Fibroblast of skin of left quadriceps (primary cell): ENCODE results near the gene SELENOV.
A peak's percentile ranks its signal among the peaks of the same experiment; 100 is the strongest.
"Not testable (repeated sequence)": the region's sequence is repeated elsewhere in the genome, so short reads cannot be mapped to it uniquely, and the experiment has no call there.

Source experiments
- DNase-seq, 2 experiments: peaks; one replicate each; pipeline ENCODE4 v3.0.0-alpha.2; 2013; ENCODE audit warnings: low read depth in 2 of 2

SELENOV gene

GRCh38 chr19:39514840-39515550 is at the start of gene SELENOV:
Gene SELENOV, plus strand, starts transcription at chr19:39515139. Its CDS starts 74 bp downstream, at chr19:39515213.
- no peak for DNase-seq

DNA sequence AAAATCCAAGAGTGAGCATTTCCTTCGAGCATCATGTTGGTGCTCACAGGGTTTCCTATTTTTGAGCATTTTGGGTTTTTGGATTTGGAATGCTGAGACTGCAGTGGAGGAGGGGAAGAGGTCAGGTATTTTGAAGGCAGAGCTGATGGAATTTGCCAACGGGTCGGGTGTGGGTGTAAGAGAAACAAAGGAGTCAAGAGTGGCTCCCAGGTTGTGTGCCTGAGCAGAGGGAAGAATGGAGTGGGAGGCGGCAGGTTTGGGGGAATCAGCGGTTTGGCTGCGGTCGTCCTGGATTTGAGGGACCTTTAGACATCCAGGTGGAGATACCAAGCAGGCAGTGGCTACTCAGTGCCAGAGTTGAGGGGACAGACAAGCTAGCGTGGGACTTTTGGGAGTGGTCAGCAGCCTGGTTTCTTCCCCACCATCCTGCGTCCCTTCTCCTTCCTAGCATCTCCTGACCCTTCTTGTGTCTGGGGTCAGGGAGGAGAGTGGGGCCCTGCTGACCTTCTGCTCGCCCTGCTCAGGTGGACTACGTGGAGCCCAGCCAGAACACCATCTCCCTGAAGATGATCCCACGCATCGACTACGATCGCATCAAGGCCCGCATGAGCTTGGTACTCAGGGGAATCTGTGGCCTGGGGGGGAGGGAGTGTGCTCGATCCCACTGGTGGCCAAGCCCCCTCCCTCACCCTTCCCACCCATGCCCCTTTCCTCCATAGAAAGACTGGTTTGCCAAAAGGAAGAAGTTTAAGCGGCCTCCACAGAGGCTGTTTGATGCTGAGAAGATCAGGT is 48.8 kb upstream of the SELENOV start:
- no peak for DNase-seq

DNA sequence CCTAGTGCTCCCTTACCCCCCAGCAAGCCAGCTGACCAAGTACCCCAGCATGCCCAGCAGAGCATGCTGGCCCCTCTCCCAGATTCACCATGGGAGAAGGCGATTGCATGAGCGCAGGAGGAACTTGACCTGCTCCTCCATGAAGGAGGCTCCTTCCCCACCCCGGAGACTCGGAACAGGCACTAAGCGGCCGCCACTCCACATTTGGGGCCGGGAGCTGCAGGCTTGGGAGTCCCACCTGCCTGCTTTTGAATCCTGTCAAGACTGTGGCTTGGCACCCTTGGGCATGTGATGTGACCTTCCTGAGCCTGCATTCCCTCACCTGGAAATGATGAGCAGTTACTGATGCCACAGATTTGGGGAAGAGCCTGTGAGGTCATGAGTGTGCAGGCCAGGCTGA is 47.0 kb upstream of the SELENOV start:
- no peak for DNase-seq

DNA sequence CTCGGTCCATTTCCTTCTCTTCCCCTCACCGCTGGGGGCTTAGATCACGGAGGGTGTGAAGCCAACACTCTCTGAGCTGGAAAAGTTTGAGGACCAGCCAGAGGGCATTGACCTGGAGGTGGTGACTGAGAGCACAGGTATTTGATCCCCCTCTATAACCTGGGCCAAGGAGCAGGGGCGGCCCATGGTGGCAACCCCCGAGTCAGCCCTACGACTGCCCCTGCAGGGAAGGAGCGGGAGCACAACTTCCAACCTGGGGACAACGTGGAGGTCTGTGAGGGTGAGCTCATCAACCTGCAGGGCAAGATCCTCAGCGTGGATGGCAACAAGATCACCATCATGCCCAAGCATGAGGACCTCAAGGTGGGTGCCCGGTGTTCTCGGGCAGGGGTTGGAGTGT is 45.9 kb upstream of the SELENOV start:
- DNase-seq = no peak

- DNase-seq = no peak
Measured at GRCh38 chr19:39469567-39469966, 45.4 kb upstream of the SELENOV start.

DNA sequence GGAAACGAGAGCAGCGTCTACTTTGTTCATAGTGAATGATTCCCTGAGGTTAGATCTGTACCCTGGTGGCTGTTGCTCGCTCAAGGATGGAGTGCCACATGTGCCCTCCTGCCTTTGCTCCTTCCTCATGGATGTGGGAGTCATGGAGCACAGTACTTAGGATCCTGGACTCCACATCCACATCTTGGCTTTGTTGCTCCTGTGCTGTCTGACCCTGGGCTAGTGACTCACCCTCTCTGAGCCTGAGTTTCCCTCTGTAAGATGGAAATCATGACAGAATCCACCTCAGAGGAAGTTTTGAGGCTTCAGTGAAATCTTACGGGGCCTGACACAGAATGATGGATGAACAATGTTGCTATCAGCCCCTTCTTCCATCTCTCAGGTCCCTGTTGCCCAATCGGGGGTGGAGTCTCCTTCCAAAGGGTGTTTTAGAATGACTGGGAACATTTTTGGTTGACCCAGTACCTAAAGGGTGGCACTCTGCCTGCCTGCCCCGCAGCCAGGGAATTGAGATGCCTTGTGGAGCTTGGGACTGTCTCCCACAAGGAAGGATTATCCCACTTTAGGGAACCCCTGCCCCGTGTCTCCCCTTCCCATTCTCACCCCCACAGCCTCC is 44.1 kb upstream of the SELENOV start:
- DNase-seq = no peak

DNA sequence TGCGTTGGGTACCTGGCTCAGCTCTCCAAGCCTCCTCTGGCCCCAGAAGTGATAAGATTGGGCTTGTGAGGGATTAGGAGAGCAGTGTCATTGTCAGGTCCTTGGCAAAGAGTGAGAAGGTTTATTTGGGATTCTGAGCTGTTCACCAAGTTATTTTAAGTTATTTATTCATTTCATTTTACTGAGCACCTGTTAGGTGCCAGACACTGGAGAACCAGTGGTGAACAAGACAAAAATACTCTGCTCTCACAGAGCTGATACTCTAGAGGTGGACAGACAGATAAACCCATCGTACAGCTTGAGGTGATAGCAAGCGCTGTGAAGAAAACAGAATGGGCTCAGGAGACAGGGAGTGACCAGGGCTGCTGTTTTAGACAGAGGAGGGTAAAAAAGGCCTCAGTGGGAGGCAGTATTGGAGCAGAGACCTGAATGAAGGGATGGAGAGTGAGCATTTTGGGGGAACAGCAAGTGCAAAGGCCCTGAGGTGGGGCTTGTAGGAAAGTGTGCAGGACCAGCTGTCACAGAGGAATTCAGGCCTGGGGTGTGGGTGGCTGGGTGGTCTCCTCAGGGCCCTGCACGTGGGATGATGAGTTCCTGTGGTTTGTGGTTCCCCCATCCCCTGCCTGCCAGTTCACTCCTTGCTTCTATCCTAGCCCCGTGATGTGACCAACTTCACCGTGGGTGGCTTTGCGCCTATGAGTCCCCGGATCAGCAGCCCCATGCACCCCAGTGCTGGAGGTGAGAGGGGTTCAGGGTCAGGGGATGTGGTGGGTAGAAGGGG is 43.0 kb upstream of the SELENOV start:
- no peak for DNase-seq

GRCh38 chr19:39472746-39473442 is 42.0 kb upstream of the SELENOV start:
- DNase-seq = no peak

DNA sequence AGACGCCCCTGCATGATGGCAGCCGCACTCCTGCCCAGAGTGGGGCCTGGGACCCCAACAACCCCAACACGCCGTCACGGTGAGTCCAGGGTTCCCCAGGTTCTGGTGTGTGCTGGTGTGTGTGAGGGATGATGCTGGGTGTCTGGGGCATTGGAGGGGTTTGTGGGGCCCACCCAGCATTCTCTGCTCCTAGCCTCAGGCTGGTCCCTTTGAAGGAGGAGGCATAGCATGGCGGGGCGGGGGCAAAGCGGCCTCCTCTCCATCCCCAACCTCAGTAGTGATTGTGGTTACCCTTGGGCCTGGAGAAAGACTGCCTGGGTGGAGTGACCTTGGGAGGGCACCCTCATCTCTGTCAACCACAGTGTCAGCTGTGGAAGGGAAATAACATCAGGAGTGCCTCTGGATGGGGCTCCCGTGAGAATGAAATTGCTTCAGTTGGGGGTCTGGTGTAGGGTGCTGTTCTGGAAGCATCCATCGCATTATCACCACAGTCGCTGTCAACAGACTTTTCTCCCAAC is 41.4 kb upstream of the SELENOV start:
- no peak for DNase-seq

DNA sequence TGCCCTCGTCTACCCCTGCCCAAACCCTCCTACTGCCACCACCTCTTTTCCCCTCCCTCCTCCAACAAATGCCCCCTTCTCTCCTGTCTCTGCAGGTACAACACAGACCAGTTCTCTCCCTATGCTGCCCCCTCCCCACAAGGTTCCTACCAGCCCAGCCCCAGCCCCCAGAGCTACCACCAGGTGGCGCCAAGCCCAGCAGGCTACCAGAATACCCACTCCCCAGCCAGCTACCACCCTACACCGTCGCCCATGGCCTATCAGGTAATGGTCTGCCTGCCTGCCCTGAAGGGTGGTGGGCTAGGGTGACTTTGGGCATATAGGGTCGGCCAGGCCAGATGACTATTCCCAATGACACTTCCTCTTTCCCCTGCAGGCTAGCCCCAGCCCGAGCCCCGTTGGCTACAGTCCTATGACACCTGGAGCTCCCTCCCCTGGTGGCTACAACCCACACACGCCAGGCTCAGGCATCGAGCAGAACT is 40.8 kb upstream of the SELENOV start:
- no peak for DNase-seq

DNA sequence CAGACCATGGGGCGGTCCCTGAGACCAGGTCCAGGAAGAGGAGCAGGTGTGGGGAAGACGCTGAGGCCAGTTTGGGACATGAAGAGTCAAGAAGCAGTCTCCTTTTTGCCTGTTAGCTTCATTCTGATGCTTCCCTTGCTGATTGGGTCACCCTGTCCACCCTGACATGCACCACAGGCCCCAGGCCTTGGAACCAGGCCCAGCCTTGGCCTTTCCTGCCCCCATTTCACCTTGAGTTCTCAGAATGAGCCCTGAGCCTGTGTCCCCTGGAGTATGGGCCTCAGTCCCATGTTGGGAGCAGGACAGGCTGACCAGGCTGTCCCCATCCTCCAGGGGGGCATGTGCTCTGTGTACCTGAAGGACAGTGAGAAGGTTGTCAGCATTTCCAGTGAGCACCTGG is 39.2 kb upstream of the SELENOV start:
- no peak for DNase-seq

DNA sequence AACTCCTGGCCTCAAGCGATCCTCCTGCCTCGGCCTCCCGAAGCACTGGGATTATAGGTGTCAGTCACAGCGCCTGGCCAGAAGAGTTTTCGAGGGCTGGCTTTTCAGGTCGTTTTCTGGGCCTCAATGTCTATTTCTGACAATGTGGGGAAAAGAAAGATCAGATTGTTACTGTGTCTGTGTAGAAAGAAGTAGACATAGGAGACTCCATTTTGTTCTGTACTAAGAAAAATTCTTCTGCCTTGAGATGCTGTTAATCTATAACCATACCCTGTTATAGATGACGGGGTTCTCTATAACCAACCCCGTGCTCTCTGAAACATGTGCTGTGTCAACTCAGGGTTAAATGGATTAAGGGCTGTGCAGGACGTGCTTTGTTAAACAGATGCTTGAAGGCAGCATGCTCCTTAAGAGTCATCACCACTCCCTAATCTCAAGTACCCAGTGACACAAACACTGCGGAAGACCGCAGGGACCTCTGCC is 35.6 kb upstream of the SELENOV start:
- DNase-seq = not testable (repeated sequence)

DNA sequence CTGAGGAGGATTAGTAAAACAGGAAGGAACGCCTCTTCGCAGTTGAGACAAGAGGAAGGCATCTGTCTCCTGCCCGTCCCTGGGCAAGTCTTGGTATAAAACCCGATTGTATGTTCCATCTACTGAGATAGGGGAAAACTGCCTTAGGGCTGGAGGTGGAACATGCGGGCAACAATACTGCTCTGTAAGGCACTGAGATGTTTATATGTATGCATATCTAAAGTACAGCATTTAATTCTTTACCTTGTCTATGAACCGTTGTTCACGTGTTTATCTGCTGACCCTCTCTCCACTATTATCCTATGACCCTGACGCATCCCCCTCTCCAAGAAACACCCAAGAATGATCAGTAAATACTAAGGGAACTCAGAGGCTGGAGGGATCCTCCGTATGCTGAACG is 35.0 kb upstream of the SELENOV start:
- DNase-seq = no peak

- peak; percentile 79 to 84 for DNase-seq
Measured at GRCh38 chr19:39480337-39481228, 34.4 kb upstream of the SELENOV start, which contains the start of gene TIMM50. Gene TIMM50, plus strand, starts transcription at chr19:39480838. Its CDS starts 16 bp downstream, at chr19:39480854.

- no peak for DNase-seq
Measured at GRCh38 chr19:39481229-39481545, 33.8 kb upstream of the SELENOV start.

DNA sequence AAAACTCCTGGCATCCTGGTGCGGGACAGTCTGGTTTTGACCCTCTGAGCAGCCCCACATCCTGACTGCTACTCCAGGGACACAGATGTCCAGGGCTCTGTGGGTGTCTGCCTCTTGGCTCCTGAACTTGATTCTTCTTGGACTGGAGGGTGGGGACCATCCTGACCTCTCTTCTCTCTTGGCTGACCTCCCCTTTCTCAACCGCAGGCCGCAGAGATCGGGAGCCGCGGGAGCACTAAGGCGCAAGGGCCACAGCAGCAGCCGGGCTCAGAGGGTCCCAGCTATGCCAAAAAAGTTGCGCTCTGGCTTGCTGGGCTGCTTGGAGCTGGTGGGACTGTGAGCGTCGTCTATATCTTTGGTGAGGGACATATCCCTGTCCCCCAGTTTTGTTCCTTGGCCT is 33.3 kb upstream of the SELENOV start:
- DNase-seq = no peak

- DNase-seq = no peak
Measured at GRCh38 chr19:39483141-39483540, 31.8 kb upstream of the SELENOV start.

GRCh38 chr19:39489756-39490155 is 25.2 kb upstream of the SELENOV start:
- no peak for DNase-seq

DNA sequence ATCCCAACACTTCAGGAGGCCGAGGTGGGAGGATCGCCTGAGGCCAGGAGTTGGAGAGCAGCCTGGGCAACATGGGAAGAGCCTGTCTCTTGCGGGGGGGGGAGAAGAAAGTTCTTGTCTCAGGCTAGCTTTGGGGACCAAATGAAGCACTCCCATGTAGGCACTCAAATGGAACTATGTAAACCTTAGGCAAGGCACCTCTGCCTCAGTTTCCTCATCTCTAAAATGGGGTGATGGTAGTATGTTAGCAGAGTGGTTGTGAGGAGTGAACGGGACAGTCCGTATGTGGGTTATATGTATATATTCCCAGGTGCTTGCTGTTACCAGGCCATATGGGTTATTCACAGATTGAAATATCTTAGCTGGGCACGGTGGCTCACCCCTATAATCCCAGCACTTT is 22.7 kb upstream of the SELENOV start:
- DNase-seq = no peak

DNA sequence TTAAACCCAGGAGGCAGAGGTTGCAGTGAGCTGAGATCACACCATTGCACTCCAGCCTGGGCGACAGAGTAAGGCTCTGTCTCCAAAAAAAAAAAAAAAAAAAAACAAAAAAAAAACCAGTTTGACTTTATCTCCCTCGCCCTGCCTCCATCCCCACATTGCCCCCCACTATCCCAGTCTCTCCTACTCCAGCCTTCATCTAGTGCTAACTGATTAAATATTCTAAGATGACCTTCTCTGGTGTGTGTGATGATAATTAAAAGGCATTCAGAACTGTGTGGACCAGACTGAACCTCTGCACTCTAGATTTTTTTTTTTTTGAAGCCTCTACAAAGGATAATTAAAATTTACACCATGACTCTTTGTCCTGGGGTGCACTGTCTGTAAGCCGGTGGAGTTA is 22.2 kb upstream of the SELENOV start:
- no peak for DNase-seq
